ENCODE results near the gene PPP4R1. TPM values are rescaled to one million over a fixed set of nuclear protein-coding genes. Genes with fewer than 3 reads are reported as not detected.
A peak's percentile ranks its signal among the peaks of the same experiment; 100 is the strongest.

The PPP4R1 gene
- total RNA-seq, 1 donor from 2014 or later, result 114 TPM

GRCh38 chr18:9558387-9559064 is 55.8 kb downstream of the PPP4R1 start:
- Histone ChIP-seq H3K9me3 (no peaks in the 10 kb centered on the region), H3K27me3 (ENCODE audit: low read depth) (no peaks in the 10 kb centered on the region), H3K4me1 (peaks cover 8% of the 10 kb centered on the region), H3K36me3 (peaks cover 100% of the 10 kb centered on the region), H3K4me3 (no peak overlapping the region), H3K27ac (no peak overlapping the region)
- DNase-seq (no peak), ATAC-seq (no peak)
- intact Hi-C loops (cut with DNase I), result no loop called here
- TF ChIP-seq CTCF (IDR thresholded peaks at IDR 0.05), result no peak

- Histone ChIP-seq H3K27me3 (ENCODE audit: low read depth) (no peaks in the 10 kb centered on the region), H3K36me3 (peaks cover 100% of the 10 kb centered on the region), H3K4me3 (no peak overlapping the region), H3K27ac (no peak overlapping the region), H3K4me1 (no peaks in the 10 kb centered on the region), H3K9me3 (no peaks in the 10 kb centered on the region)
- intact Hi-C loops (cut with DNase I), result no loop called here
- DNase-seq, result no peak
- ATAC-seq, result no peak
- no peak for TF ChIP-seq CTCF (IDR thresholded peaks at IDR 0.05)
These were observed 57.0 kb downstream of the PPP4R1 start for GRCh38 chr18:9557250-9557943.

GRCh38 chr18:9552616-9553015 is 61.7 kb downstream of the PPP4R1 start:
- H3K27ac ChIP-seq, result no peak overlapping the region
- no peaks in the 10 kb centered on the region for H3K9me3 ChIP-seq
- no peaks in the 10 kb centered on the region for H3K27me3 ChIP-seq (ENCODE audit: low read depth)
- DNase-seq (no peak), ATAC-seq (no peak)
- H3K4me1 ChIP-seq, result peaks cover 7% of the 10 kb centered on the region
- no peak for TF ChIP-seq CTCF (IDR thresholded peaks at IDR 0.05)
- peaks cover 100% of the 10 kb centered on the region for H3K36me3 ChIP-seq
- intact Hi-C loops (cut with DNase I), result no loop called here
- no peak overlapping the region for H3K4me3 ChIP-seq

GRCh38 chr18:9552191-9552590 is 62.2 kb downstream of the PPP4R1 start:
- no peaks in the 10 kb centered on the region for H3K27me3 ChIP-seq (ENCODE audit: low read depth)
- ATAC-seq, result no peak

GRCh38 chr18:9550429-9550828 is 63.9 kb downstream of the PPP4R1 start:
- TF ChIP-seq CTCF (IDR thresholded peaks at IDR 0.05), result no peak
- intact Hi-C loops (cut with DNase I), result no loop called here
- Histone ChIP-seq H3K4me1 (peaks cover 7% of the 10 kb centered on the region), H3K36me3 (peaks cover 100% of the 10 kb centered on the region), H3K27me3 (ENCODE audit: low read depth) (no peaks in the 10 kb centered on the region), H3K9me3 (no peaks in the 10 kb centered on the region), H3K4me3 (no peak overlapping the region), H3K27ac (no peak overlapping the region)
- DNase-seq, result no peak
- peak; percentile 72 for ATAC-seq

More at GRCh38 chr18:9552191-9552590, 62.2 kb downstream of the PPP4R1 start:
- Histone ChIP-seq H3K9me3 (no peaks in the 10 kb centered on the region), H3K4me1 (peaks cover 7% of the 10 kb centered on the region), H3K4me3 (no peak overlapping the region), H3K36me3 (peaks cover 100% of the 10 kb centered on the region), H3K27ac (no peak overlapping the region)
- intact Hi-C loops (cut with DNase I), result no loop called here
- no peak for TF ChIP-seq CTCF (IDR thresholded peaks at IDR 0.05)
- DNase-seq, result no peak
